GM12872 (cell line): ENCODE measurements around the gene FKBP7.

ENCODE experiments used
- TF ChIP-seq, protein P1 (sequence below): IDR thresholded peaks from 3 replicates; pipeline ENCODE4 v1.5.1; 2011; ENCODE audit warnings: low read depth, mild to moderate bottlenecking, low read length, moderate library complexity; ENCODE audit not compliant: insufficient read depth

The FKBP7 gene, protein sequence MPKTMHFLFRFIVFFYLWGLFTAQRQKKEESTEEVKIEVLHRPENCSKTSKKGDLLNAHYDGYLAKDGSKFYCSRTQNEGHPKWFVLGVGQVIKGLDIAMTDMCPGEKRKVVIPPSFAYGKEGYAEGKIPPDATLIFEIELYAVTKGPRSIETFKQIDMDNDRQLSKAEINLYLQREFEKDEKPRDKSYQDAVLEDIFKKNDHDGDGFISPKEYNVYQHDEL

DNA sequence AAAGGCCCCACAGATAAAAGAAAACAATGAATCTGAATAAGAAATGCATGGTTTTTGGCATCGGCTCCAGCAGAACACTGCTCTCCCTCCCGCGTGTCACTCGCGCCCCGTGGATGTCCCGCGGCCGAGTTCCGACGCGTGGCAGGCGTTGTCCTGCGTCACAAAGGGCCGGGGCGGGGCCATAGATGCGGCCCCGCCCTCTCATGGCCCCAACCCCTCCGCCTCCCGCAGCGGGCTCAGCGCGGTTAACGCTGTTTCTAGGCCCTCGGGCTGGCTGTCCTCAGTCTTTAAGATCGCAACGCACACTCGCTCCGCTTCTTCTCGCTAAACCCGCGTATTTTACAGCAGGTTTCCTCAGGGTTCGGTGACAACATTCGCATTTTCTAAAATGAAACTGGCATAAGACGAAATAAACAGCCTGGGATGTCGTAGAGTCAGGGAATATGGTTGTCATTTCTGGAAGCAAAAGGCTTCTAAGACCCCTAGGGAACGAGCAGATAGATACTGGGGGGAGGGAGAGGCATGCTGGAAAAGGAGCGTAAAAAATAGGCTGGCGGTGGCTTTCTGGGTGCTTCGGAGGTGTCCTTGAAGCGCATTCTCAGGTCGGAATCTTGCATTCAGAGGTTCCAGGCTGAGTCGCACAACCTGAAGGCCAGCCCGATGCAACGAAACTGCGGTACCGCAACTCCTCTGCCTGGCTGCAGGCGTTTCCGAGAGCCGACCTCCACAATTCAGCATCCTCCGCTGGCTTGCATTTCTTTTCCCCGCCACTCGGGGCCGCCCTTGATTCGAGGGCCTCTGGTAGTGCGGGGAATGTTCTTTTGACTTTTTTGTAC is at the start of gene FKBP7:
Gene FKBP7 (minus strand): TSS at position 162 of the 836 bp plus-strand sequence. CDS start 101 bp downstream, at position 61.
- TF ChIP-seq, protein P1, sequence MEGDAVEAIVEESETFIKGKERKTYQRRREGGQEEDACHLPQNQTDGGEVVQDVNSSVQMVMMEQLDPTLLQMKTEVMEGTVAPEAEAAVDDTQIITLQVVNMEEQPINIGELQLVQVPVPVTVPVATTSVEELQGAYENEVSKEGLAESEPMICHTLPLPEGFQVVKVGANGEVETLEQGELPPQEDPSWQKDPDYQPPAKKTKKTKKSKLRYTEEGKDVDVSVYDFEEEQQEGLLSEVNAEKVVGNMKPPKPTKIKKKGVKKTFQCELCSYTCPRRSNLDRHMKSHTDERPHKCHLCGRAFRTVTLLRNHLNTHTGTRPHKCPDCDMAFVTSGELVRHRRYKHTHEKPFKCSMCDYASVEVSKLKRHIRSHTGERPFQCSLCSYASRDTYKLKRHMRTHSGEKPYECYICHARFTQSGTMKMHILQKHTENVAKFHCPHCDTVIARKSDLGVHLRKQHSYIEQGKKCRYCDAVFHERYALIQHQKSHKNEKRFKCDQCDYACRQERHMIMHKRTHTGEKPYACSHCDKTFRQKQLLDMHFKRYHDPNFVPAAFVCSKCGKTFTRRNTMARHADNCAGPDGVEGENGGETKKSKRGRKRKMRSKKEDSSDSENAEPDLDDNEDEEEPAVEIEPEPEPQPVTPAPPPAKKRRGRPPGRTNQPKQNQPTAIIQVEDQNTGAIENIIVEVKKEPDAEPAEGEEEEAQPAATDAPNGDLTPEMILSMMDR: peak; percentile 84

DNA sequence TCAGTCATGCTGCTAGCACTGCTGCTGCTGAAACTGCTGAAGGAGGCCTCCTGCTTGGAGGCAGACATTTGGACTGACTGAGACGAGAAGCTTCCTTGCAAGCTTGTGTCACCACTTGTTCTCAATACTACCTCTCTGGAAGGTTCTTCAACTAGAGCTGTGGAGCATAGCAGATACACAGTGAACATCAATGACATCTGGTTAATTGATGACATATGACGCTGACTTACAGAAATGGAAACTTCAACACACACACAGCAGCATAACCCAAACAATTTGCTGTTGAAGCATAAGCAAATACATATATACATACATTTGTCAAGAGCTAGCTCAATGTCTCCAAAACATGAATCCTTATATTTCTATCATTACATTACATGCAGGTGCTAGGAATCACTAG is 49.2 kb upstream of the FKBP7 start:
- TF ChIP-seq, protein P1: no peak

DNA sequence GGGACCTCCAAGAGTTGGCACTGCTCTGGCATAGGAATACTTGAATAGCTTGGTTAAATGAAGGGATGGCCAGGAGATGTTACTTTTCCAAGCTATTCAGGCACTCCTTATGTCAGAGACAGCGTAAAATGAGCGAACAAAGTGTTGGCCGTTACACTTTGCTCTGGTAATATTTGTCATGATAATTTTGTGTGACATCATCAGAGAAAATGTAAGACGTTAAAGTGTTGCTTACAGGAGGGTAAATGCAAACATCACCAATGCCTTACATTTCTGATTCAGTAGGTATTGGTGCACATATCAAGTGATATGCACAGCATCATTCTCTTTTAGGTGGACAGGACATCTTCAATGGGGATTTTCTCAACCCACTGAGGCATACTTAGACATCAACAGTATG is 47.9 kb upstream of the FKBP7 start:
- TF ChIP-seq, protein P1: no peak

DNA sequence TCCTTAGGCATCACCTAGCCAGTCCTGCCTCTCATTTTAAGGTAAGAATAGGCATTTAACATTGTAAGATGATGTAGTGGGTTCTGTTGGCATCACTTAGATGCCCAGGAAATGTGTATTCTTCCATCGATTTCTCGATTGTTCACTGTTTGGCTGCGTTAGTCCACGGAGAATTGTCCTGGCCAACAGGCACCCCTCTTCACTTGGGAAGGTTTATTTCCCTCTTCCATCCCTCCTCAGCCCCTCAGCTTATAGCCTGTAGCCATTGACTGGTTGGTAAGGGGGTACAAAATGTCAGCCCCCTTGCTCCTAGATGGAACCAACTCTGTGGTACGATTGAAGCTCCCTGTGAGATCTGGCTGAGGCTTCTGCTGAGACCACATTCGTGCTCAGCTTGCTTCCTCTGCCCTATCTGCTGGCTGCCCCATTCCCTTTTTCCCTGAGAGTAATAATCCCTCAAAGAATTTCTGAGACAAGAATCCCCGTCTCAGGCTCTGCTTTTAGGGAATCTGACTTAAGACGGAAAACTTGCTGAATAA is 45.3 kb upstream of the FKBP7 start:
- TF ChIP-seq, protein P1: no peak

DNA sequence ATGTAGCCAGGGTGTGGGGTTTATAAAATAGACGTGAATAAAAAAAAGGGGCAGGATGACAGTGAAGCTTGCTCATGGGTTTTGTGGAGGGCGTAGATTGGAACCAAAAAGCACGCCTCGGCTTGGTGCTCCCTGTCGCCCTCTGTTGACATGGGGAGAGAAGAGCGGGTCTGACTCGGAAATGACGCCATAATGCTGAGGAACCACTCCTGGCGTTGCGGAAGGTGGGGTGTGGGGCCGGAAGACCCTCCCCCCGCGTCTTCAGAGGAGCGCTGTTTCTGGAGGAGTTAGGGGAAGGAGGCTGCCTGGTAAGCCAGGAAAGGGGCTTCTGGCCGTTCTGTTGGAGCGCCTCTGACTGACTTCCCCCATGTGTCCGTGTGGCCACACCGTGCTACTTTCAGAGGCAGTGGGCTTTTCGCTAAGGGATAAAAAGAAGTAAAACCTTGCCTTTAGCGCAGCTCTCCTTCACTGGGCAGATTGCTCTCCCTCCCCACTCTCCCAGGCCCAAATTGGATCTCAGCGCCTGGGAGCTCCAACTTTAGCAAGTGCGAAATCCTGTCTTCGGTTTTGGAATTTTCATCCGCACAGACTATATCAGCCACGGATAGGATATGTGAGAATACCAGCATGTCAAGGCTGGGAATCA is 44.7 kb upstream of the FKBP7 start:
- TF ChIP-seq, protein P1: peak; percentile 97

DNA sequence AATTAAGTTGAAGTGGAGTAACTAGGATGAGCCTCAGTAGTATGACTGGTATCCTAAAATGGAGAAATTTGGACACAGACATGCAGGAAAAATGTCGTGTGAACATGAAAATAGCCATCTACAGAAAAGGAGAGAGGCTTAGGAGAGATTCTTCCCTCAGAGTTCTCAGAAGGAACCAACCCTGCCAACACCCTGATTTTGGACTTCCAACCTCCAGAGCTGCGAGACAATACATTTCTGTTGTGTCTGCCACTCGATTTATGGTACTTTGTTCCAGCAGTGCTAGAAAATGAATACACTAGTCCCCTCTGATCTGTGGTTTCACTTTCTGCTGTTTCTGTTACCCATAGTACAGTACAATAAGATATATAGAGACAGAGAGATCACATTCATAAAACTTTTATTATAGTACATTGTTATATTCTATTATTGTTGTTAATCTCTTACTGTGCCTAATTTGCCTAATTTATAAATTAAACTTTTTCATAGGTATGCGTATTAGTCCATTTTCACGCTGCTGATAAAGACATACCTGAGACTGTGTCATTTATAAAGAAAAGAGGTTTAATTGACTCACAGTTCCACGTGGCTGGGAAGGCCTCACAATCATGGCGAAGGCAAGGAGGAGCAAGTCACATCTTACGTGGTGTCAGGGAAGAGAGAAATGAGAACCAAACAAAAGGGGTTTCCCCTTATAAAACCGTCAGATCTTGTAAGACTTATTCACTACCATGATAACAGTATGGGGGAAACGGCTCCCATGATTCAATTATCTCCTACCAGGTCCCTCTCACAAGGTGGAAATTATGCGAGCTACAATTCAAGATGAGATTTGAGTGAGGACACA is 43.1 kb upstream of the FKBP7 start:
- TF ChIP-seq, protein P1: no peak
